Measurements from ENCODE around the gene CAMTA1.

DNA sequence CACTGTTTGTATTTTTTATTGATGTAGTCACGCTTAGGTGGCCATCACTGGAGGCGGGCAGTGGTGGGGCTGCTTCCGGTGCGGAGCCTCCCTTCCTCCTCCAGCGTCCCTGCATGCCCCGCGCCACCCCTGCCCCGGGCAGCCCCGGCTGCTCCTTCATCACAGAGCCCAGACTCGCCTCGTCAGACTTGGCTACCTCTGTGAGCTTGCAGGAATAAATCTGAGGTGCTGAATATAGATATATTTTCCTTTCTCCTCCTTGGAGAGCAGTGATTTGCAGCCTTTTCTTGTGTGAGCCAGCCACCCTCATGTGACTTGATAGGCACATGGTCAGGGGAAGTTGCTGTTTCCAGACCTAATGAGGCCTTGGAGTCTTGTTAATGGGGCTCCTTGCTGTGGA, 573.2 kb downstream of the CAMTA1 start:
- TF ChIP-seq, protein P1, sequence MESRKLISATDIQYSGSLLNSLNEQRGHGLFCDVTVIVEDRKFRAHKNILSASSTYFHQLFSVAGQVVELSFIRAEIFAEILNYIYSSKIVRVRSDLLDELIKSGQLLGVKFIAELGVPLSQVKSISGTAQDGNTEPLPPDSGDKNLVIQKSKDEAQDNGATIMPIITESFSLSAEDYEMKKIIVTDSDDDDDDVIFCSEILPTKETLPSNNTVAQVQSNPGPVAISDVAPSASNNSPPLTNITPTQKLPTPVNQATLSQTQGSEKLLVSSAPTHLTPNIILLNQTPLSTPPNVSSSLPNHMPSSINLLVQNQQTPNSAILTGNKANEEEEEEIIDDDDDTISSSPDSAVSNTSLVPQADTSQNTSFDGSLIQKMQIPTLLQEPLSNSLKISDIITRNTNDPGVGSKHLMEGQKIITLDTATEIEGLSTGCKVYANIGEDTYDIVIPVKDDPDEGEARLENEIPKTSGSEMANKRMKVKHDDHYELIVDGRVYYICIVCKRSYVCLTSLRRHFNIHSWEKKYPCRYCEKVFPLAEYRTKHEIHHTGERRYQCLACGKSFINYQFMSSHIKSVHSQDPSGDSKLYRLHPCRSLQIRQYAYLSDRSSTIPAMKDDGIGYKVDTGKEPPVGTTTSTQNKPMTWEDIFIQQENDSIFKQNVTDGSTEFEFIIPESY (IDR thresholded peaks at IDR 0.05; ENCODE audit: extremely low read depth, insufficient replicate concordance, low read length), result no peak
- no peak for TF ChIP-seq SIN3A (IDR thresholded peaks at IDR 0.05; ENCODE audit: low read depth)
- no peak for TF ChIP-seq POLR2A (IDR thresholded peaks at IDR 0.05; ENCODE audit: borderline replicate concordance, extremely low read depth, insufficient read depth, insufficient read length)
- TF ChIP-seq, protein P2, sequence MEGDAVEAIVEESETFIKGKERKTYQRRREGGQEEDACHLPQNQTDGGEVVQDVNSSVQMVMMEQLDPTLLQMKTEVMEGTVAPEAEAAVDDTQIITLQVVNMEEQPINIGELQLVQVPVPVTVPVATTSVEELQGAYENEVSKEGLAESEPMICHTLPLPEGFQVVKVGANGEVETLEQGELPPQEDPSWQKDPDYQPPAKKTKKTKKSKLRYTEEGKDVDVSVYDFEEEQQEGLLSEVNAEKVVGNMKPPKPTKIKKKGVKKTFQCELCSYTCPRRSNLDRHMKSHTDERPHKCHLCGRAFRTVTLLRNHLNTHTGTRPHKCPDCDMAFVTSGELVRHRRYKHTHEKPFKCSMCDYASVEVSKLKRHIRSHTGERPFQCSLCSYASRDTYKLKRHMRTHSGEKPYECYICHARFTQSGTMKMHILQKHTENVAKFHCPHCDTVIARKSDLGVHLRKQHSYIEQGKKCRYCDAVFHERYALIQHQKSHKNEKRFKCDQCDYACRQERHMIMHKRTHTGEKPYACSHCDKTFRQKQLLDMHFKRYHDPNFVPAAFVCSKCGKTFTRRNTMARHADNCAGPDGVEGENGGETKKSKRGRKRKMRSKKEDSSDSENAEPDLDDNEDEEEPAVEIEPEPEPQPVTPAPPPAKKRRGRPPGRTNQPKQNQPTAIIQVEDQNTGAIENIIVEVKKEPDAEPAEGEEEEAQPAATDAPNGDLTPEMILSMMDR (IDR thresholded peaks at IDR 0.05 in 2 of 3, conservative IDR thresholded peaks at IDR 0.05 in 1 of 3; ENCODE audit: borderline replicate concordance in 1 of 3, insufficient read depth in 1 of 3, low read depth in 2 of 3, low read length in 2 of 3), result no peak
- TF ChIP-seq EZH2 (IDR thresholded peaks at IDR 0.05), result no peak
- TF ChIP-seq SRF (IDR thresholded peaks at IDR 0.05; ENCODE audit: low read depth), result no peak
- TF ChIP-seq, protein P3, sequence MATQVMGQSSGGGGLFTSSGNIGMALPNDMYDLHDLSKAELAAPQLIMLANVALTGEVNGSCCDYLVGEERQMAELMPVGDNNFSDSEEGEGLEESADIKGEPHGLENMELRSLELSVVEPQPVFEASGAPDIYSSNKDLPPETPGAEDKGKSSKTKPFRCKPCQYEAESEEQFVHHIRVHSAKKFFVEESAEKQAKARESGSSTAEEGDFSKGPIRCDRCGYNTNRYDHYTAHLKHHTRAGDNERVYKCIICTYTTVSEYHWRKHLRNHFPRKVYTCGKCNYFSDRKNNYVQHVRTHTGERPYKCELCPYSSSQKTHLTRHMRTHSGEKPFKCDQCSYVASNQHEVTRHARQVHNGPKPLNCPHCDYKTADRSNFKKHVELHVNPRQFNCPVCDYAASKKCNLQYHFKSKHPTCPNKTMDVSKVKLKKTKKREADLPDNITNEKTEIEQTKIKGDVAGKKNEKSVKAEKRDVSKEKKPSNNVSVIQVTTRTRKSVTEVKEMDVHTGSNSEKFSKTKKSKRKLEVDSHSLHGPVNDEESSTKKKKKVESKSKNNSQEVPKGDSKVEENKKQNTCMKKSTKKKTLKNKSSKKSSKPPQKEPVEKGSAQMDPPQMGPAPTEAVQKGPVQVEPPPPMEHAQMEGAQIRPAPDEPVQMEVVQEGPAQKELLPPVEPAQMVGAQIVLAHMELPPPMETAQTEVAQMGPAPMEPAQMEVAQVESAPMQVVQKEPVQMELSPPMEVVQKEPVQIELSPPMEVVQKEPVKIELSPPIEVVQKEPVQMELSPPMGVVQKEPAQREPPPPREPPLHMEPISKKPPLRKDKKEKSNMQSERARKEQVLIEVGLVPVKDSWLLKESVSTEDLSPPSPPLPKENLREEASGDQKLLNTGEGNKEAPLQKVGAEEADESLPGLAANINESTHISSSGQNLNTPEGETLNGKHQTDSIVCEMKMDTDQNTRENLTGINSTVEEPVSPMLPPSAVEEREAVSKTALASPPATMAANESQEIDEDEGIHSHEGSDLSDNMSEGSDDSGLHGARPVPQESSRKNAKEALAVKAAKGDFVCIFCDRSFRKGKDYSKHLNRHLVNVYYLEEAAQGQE (IDR thresholded peaks at IDR 0.05; ENCODE audit: low read depth), result no peak
- TF ChIP-seq SP1 (IDR thresholded peaks at IDR 0.05; ENCODE audit: low read depth), result no peak
- TF ChIP-seq ZFX (IDR thresholded peaks at IDR 0.05), result no peak
- TF ChIP-seq FOSL1 (IDR thresholded peaks at IDR 0.05; ENCODE audit: low read depth), result no peak
- no peak for TF ChIP-seq TCF7L2 (IDR thresholded peaks at IDR 0.05; ENCODE audit: borderline replicate concordance, extremely low read depth, insufficient read depth, insufficient read length)
- no peak for TF ChIP-seq CEBPB (IDR thresholded peaks at IDR 0.05; ENCODE audit: low read depth)

All from HCT116 (cell line).